Measurements from ENCODE around the gene ARHGEF39.
"Not testable (repeated sequence)": the region's sequence is repeated elsewhere in the genome, so short reads cannot be mapped to it uniquely, and the experiment has no call there.

GRCh38 chr9:35641478-35641877 lies 23.5 kb downstream of the ARHGEF39 start:
- not testable (repeated sequence) for TF ChIP-seq CREM (IDR thresholded peaks at IDR 0.05; ENCODE audit: low read depth); PRPF4 (IDR thresholded peaks at IDR 0.05; ENCODE audit: insufficient read depth, low read depth, low read length, poor library complexity, severe bottlenecking); ZBTB49 (CRISPR knock-in tag; IDR thresholded peaks at IDR 0.05; ENCODE audit: borderline replicate concordance); ZNF449 (CRISPR knock-in tag; IDR thresholded peaks at IDR 0.05); KLF16 (IDR thresholded peaks at IDR 0.05); REST (IDR thresholded peaks at IDR 0.05; ENCODE audit: borderline replicate concordance); REST (CRISPR knock-in tag; IDR thresholded peaks at IDR 0.05; ENCODE audit: low read depth); GABPA (tag; conservative IDR thresholded peaks at IDR 0.05; ENCODE audit: low read depth); MAX (CRISPR knock-in tag; IDR thresholded peaks at IDR 0.05)
